ENCODE measurements around the gene NWD2. TPM values are rescaled to one million over a fixed set of nuclear protein-coding genes. Genes with fewer than 3 reads are reported as not detected.

NWD2 gene
- total and polyA plus RNA-seq, 2 donors (not counting 1 experiment from before 2014, with no cell fraction given): not detected

- Histone ChIP-seq H3K27me3 (ENCODE audit: control insufficient read depth, insufficient read depth, low read length) (no peaks in the 10 kb centered on the region), H3K36me3 (ENCODE audit: control insufficient read depth, insufficient read depth, low read length) (no peaks in the 10 kb centered on the region), H4K20me1 (ENCODE audit: control insufficient read depth, extremely low read depth, insufficient read depth, low read length) (no peaks in the 10 kb centered on the region), H3K4me1 (ENCODE audit: control insufficient read depth, extremely low read depth, insufficient read depth, low read length) (no peaks in the 10 kb centered on the region), H3K9ac (ENCODE audit: insufficient read depth, low read length) (no peak overlapping the region), H3K4me2 (ENCODE audit: extremely low read depth, insufficient read depth, low read length) (no peak overlapping the region), H3K4me3 (replicated peaks in 1 of 4; ENCODE audit: control extremely low read depth in 1 of 4, insufficient read depth in 1 of 4, low read depth in 3 of 4, low read length in 4 of 4) (no peak overlapping the region), H3K79me2 (ENCODE audit: control insufficient read depth, insufficient read depth, low read length) (no peaks in the 10 kb centered on the region), H3K27ac (ENCODE audit: insufficient read depth, low read length) (no peak overlapping the region), H3K9me3 (ENCODE audit: control insufficient read depth, insufficient read depth, low read depth, low read length) (no peaks in the 10 kb centered on the region), H2AFZ (ENCODE audit: low read length) (no peak overlapping the region)
- no peak for DNase-seq (ENCODE audit: low read depth in 2 of 2)
- TF ChIP-seq EZH2 (IDR thresholded peaks at IDR 0.05; ENCODE audit: low read length, missing control alignments) (no peak), CTCF (conservative IDR thresholded peaks at IDR 0.05 in 1 of 2, IDR thresholded peaks at IDR 0.05 in 1 of 2; ENCODE audit: low read depth in 1 of 2, low read length in 2 of 2) (no peak)
These were observed 224.7 kb downstream of the NWD2 start for GRCh38 chr4:37469286-37469685.

GRCh38 chr4:37470245-37470644, 225.7 kb downstream of the NWD2 start:
- no peak overlapping the region for H3K9ac ChIP-seq (ENCODE audit: insufficient read depth, low read length)
- no peaks in the 10 kb centered on the region for H4K20me1 ChIP-seq (ENCODE audit: control insufficient read depth, extremely low read depth, insufficient read depth, low read length)
- H3K79me2 ChIP-seq (ENCODE audit: control insufficient read depth, insufficient read depth, low read length): no peaks in the 10 kb centered on the region
- no peaks in the 10 kb centered on the region for H3K27me3 ChIP-seq (ENCODE audit: control insufficient read depth, insufficient read depth, low read length)
- no peak overlapping the region for H3K27ac ChIP-seq (ENCODE audit: insufficient read depth, low read length)
- DNase-seq (ENCODE audit: low read depth in 2 of 2): no peak
- TF ChIP-seq CTCF (conservative IDR thresholded peaks at IDR 0.05 in 1 of 2, IDR thresholded peaks at IDR 0.05 in 1 of 2; ENCODE audit: low read depth in 1 of 2, low read length in 2 of 2) (no peak), EZH2 (IDR thresholded peaks at IDR 0.05; ENCODE audit: low read length, missing control alignments) (no peak)
- H2AFZ ChIP-seq (ENCODE audit: low read length): no peak overlapping the region
- no peaks in the 10 kb centered on the region for H3K9me3 ChIP-seq (ENCODE audit: control insufficient read depth, insufficient read depth, low read depth, low read length)
- no peaks in the 10 kb centered on the region for H3K4me1 ChIP-seq (ENCODE audit: control insufficient read depth, extremely low read depth, insufficient read depth, low read length)
- no peak overlapping the region for H3K4me3 ChIP-seq (replicated peaks in 1 of 4; ENCODE audit: control extremely low read depth in 1 of 4, insufficient read depth in 1 of 4, low read depth in 3 of 4, low read length in 4 of 4)
- H3K36me3 ChIP-seq (ENCODE audit: control insufficient read depth, insufficient read depth, low read length): no peaks in the 10 kb centered on the region
- H3K4me2 ChIP-seq (ENCODE audit: extremely low read depth, insufficient read depth, low read length): no peak overlapping the region

- DNase-seq (ENCODE audit: low read depth in 2 of 2): no peak
- Histone ChIP-seq H3K4me2 (ENCODE audit: extremely low read depth, insufficient read depth, low read length) (no peak overlapping the region), H3K4me1 (ENCODE audit: control insufficient read depth, extremely low read depth, insufficient read depth, low read length) (no peaks in the 10 kb centered on the region), H2AFZ (ENCODE audit: low read length) (no peak overlapping the region), H3K9ac (ENCODE audit: insufficient read depth, low read length) (no peak overlapping the region), H3K36me3 (ENCODE audit: control insufficient read depth, insufficient read depth, low read length) (no peaks in the 10 kb centered on the region), H3K9me3 (ENCODE audit: control insufficient read depth, insufficient read depth, low read depth, low read length) (no peaks in the 10 kb centered on the region), H3K79me2 (ENCODE audit: control insufficient read depth, insufficient read depth, low read length) (no peaks in the 10 kb centered on the region), H4K20me1 (ENCODE audit: control insufficient read depth, extremely low read depth, insufficient read depth, low read length) (no peaks in the 10 kb centered on the region), H3K27me3 (ENCODE audit: control insufficient read depth, insufficient read depth, low read length) (no peaks in the 10 kb centered on the region), H3K4me3 (replicated peaks in 1 of 4; ENCODE audit: control extremely low read depth in 1 of 4, insufficient read depth in 1 of 4, low read depth in 3 of 4, low read length in 4 of 4) (no peak overlapping the region), H3K27ac (ENCODE audit: insufficient read depth, low read length) (no peak overlapping the region)
- TF ChIP-seq EZH2 (IDR thresholded peaks at IDR 0.05; ENCODE audit: low read length, missing control alignments) (no peak), CTCF (conservative IDR thresholded peaks at IDR 0.05 in 1 of 2, IDR thresholded peaks at IDR 0.05 in 1 of 2; ENCODE audit: low read depth in 1 of 2, low read length in 2 of 2) (no peak)
These were observed 226.6 kb downstream of the NWD2 start for GRCh38 chr4:37471093-37471492.

Measured in fibroblast of lung (primary cell).